WTC11 (cell line): ENCODE measurements around the gene RUSC2. TPM values are rescaled to one million over a fixed set of nuclear protein-coding genes. Genes with fewer than 3 reads are reported as not detected.
"Not testable (repeated sequence)": the region's sequence is repeated elsewhere in the genome, so short reads cannot be mapped to it uniquely, and the experiment has no call there.

Source experiments
- ATAC-seq: fragments of 200-7000 bp; cut with Tn5 transposase; 2 replicates; pipeline ENCODE4 v1.10.0; 2021; ENCODE audit warnings: mild to moderate bottlenecking, moderate library complexity
- CTCF ChIA-PET: fragments of 300-600 bp; sonication (Branson Sonifier 250); formaldehyde crosslinking; loops from one replicate; lab custom pipeline; 2021; ENCODE audit warnings: antibody characterized with exemption; lab: Charles Lee
- POLR2A ChIA-PET: fragments of 350-600 bp; sonication (Branson Sonifier 250); formaldehyde crosslinking; loops from one replicate; lab custom pipeline; 2021; ENCODE audit warnings: antibody characterized with exemption; lab: Charles Lee
- DNase-seq: peaks from one replicate; pipeline ENCODE4 v3.0.0; 2021; ENCODE audit warnings: low spot score
- H3K27ac Mint-ChIP-seq: 2 replicates; pipeline ENCODE4 v1.8.0; 2021; ENCODE audit warnings: mixed read lengths
- H3K27me3 Mint-ChIP-seq: 2 replicates; pipeline ENCODE4 v1.8.0; 2021; ENCODE audit warnings: low read depth, mild to moderate bottlenecking, moderate library complexity, mixed read lengths
- H3K36me3 Mint-ChIP-seq: 2 replicates; pipeline ENCODE4 v1.8.0; 2021; ENCODE audit warnings: mixed read lengths
- H3K4me1 Mint-ChIP-seq: 2 replicates; pipeline ENCODE4 v1.8.0; 2022; ENCODE audit warnings: mixed read lengths
- H3K4me3 Mint-ChIP-seq: 2 replicates; pipeline ENCODE4 v1.8.0; 2021; ENCODE audit warnings: mild to moderate bottlenecking, moderate library complexity, mixed read lengths
- H3K9me3 Mint-ChIP-seq: 2 replicates; pipeline ENCODE4 v1.8.0; 2021; ENCODE audit warnings: mixed read lengths
- IRF2 ChIP-seq: sonication (generic); formaldehyde crosslinking; IDR thresholded peaks from 2 replicates; pipeline ENCODE4 v1.8.0; 2022; ENCODE audit warnings: low read depth, missing genetic modification reagents, borderline replicate concordance
- JAZF1 ChIP-seq: fragments of 250-450 bp; sonication (Bioruptor Pico); IDR thresholded peaks from 2 replicates; pipeline ENCODE4 v1.9.0; 2021; ENCODE audit warnings: moderate library complexity, mild to moderate bottlenecking, inconsistent platforms
- NR2C2 ChIP-seq: sonication (generic); formaldehyde crosslinking; IDR thresholded peaks from 2 replicates; pipeline ENCODE4 v1.8.0; 2022; ENCODE audit warnings: mild to moderate bottlenecking, missing genetic modification reagents
- SMAD4 ChIP-seq: sonication (generic); formaldehyde crosslinking; IDR thresholded peaks from 2 replicates; pipeline ENCODE4 v1.8.0; 2022; ENCODE audit warnings: mild to moderate bottlenecking, missing genetic modification reagents
- total RNA-seq: library from RNA; stranded (reverse); gene quantifications from 3 replicates; pipeline ENCODE4 v1.2.3, GENCODE V29; 2021
- TF ChIP-seq, protein P1 (sequence below): sonication (generic); formaldehyde crosslinking; IDR thresholded peaks from 2 replicates; pipeline ENCODE4 v1.8.1; 2022; ENCODE audit warnings: low read depth, missing genetic modification reagents, borderline replicate concordance
- TF ChIP-seq, protein P2 (sequence below): sonication (generic); formaldehyde crosslinking; IDR thresholded peaks from 2 replicates; pipeline ENCODE4 v1.8.1; 2023; ENCODE audit warnings: mild to moderate bottlenecking, missing genetic modification reagents
- TF ChIP-seq, protein P3 (sequence below): fragments of 200-600 bp; IDR thresholded peaks from 2 replicates; pipeline ENCODE4 v1.8.0; 2022; ENCODE audit warnings: antibody characterized with exemption
- TF ChIP-seq, protein P4 (sequence below): fragments of 250-450 bp; sonication (Bioruptor Pico); conservative IDR thresholded peaks from 2 replicates; pipeline ENCODE4 v1.9.0; 2021; ENCODE audit warnings: mild to moderate bottlenecking
- TF ChIP-seq, protein P5 (sequence below): sonication (generic); formaldehyde crosslinking; IDR thresholded peaks from 2 replicates; pipeline ENCODE4 v1.8.0; 2022; ENCODE audit warnings: missing genetic modification reagents

RUSC2 gene
- total RNA-seq, 1 experiment from 2014 or later = 9.4 TPM

DNA sequence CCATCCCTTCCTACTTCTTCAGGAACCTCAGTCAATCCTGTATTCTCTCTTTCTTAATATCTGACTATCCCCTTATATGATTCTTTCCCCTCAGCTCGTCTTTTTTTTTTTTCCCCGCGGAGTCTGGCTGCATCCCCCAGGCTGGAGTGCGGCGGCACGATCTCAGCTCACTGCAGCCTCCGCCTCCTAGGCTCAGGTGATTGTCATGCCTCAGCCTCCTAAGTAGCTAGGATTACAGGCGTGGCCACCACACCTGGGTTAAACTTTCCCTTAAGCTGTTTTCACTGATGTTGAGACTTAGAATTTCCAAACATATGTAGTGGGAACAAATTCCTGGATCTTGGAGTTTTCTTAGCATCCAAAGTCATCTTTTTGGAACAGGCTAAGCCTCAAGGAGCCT, 13.3 kb upstream of the RUSC2 start:
- no peak for TF ChIP-seq SMAD4 (CRISPR knock-in tag)
- no peak for TF ChIP-seq NR2C2 (CRISPR knock-in tag)
- TF ChIP-seq JAZF1 (CRISPR knock-in tag) = no peak
- TF ChIP-seq, protein P1, sequence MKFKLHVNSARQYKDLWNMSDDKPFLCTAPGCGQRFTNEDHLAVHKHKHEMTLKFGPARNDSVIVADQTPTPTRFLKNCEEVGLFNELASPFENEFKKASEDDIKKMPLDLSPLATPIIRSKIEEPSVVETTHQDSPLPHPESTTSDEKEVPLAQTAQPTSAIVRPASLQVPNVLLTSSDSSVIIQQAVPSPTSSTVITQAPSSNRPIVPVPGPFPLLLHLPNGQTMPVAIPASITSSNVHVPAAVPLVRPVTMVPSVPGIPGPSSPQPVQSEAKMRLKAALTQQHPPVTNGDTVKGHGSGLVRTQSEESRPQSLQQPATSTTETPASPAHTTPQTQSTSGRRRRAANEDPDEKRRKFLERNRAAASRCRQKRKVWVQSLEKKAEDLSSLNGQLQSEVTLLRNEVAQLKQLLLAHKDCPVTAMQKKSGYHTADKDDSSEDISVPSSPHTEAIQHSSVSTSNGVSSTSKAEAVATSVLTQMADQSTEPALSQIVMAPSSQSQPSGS = no peak
- TF ChIP-seq, protein P2, sequence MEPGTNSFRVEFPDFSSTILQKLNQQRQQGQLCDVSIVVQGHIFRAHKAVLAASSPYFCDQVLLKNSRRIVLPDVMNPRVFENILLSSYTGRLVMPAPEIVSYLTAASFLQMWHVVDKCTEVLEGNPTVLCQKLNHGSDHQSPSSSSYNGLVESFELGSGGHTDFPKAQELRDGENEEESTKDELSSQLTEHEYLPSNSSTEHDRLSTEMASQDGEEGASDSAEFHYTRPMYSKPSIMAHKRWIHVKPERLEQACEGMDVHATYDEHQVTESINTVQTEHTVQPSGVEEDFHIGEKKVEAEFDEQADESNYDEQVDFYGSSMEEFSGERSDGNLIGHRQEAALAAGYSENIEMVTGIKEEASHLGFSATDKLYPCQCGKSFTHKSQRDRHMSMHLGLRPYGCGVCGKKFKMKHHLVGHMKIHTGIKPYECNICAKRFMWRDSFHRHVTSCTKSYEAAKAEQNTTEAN (CRISPR knock-in tag) = no peak
- Mint-ChIP-seq H3K36me3 (no peaks in the 10 kb centered on the region), H3K27ac (no peak overlapping the region), H3K4me1 (0 out of 2 replicates have a peak, but pooled peaks cover 3% of the 10 kb centered on the region), H3K27me3 (peaks cover 12% of the 10 kb centered on the region), H3K9me3 (no peaks in the 10 kb centered on the region), H3K4me3 (no peak overlapping the region)
- DNase-seq = no peak
- ChIA-PET CTCF (interaction anchor here (0.6 to 4.8 kb wide), 9 partner anchors 13 to 577 kb away, joined by 3 to 44 read pairs (median 5); partner anchors contain the start of gene RUSC2), POLR2A (no interaction called here)
- ATAC-seq = no peak

DNA sequence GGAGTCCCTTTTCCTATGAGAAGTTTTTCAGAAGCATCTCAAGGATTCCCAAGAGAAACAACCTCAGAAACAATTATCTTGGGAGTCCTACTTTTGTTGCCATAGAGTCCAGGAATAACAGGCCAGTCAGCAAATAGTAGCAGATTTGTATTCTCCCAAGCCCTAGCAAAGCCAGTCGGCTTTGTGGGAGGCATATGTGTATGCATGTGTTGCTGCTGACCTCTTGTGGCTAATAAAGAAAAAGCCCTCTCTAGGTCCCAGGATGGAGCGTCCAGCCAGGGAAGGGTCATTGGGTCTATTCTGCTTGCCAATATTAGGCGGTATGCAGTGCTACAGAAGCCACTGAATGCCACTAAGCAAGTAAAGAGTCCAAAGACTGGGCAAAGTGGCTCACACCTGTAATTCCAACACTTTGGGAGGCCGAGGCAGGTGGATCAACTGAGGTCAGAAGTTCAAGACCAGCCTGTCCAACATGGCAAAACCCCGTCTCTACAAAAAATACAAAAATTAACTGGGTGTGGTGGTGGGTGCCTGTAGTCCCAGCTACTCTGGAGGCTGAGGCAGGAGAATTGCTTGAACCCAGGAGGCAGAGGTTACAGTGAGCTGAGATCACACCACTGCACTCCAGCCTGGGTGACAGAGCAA, 12.6 kb upstream of the RUSC2 start:
- TF ChIP-seq, protein P3, sequence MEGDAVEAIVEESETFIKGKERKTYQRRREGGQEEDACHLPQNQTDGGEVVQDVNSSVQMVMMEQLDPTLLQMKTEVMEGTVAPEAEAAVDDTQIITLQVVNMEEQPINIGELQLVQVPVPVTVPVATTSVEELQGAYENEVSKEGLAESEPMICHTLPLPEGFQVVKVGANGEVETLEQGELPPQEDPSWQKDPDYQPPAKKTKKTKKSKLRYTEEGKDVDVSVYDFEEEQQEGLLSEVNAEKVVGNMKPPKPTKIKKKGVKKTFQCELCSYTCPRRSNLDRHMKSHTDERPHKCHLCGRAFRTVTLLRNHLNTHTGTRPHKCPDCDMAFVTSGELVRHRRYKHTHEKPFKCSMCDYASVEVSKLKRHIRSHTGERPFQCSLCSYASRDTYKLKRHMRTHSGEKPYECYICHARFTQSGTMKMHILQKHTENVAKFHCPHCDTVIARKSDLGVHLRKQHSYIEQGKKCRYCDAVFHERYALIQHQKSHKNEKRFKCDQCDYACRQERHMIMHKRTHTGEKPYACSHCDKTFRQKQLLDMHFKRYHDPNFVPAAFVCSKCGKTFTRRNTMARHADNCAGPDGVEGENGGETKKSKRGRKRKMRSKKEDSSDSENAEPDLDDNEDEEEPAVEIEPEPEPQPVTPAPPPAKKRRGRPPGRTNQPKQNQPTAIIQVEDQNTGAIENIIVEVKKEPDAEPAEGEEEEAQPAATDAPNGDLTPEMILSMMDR = peak; percentile 50; the same call in 1 of the 2 replicates
- ATAC-seq (peak; percentile 92), DNase-seq (peak; percentile 53)
- H3K9me3 Mint-ChIP-seq, H3K27ac Mint-ChIP-seq, H3K36me3 Mint-ChIP-seq, POLR2A ChIA-PET, H3K4me3 Mint-ChIP-seq, H3K4me1 Mint-ChIP-seq: not testable (repeated sequence)
- peaks cover 12% of the 10 kb centered on the region for H3K27me3 Mint-ChIP-seq
- CTCF ChIA-PET = interaction anchor here (0.6 to 4.8 kb wide), 9 partner anchors 13 to 681 kb away, joined by 3 to 44 read pairs (median 5); partner anchors contain the start of genes ATOSB, FANCG and RUSC2

DNA sequence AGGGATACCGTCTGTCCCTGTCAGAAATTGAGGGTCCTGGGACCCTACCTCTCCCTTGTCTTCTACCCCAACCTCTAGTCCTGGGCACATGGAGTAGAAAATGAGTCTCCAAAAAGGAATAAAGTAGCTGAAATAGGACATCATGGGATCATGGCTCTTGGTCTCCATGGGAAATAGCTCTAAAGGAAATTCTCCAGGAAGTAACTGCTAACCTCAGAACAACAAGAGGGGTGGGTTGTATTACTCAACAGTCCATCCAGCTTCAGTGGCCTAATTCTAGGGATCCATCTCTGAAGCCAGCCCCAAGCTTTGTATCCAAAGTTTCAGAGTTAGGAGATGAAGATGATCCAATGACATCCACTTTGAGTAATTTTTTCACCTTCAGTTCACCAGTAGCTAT, 11.0 kb upstream of the RUSC2 start:
- ChIA-PET POLR2A (no interaction called here), CTCF (interaction anchor here (0.8 to 4.8 kb wide), 5 partner anchors 63 to 399 kb away, joined by 3 to 44 read pairs (median 3); partner anchors contain the start of genes ATOSB and FANCG)
- no peaks in the 10 kb centered on the region for H3K36me3 Mint-ChIP-seq

More for the DNA sequence above, 11.0 kb upstream of the RUSC2 start:
- Mint-ChIP-seq H3K9me3 (no peaks in the 10 kb centered on the region), H3K27me3 (peaks cover 12% of the 10 kb centered on the region), H3K4me1 (0 out of 2 replicates have a peak, but pooled peaks cover 3% of the 10 kb centered on the region), H3K27ac (no peak overlapping the region), H3K4me3 (no peak overlapping the region)
- TF ChIP-seq, protein P4, sequence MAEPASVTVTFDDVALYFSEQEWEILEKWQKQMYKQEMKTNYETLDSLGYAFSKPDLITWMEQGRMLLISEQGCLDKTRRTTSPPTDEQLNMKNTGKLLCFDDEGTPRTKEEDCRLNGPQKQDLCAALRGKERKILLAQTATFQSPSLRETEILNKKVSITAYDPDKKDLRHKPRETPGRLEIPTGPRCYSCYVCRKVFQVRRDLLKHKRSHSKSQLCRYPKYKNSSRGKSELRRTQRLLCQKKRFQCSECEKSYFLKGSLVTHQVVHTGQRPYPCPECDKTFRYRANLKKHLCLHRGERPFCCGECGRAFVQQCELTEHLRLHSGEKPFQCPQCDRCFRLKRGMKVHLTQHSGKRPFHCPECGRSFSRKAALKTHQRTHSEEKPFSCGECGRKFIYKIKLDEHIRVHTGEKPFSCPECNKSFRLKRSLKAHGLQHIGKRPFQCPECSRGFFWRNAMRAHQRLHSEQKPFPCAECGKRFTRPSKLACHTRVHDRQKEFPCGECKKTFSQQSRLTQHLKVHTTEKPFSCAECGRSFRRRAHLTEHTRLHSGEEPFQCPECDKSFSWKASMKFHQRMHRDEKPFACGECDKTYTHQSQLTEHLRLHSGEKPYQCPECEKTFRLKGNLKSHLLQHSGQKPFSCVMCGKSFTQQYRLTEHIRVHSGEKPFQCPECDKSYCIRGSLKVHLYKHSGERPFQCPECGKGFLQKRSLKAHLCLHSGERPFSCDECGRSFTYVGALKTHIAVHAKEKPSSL = no peak
- TF ChIP-seq, protein P5, sequence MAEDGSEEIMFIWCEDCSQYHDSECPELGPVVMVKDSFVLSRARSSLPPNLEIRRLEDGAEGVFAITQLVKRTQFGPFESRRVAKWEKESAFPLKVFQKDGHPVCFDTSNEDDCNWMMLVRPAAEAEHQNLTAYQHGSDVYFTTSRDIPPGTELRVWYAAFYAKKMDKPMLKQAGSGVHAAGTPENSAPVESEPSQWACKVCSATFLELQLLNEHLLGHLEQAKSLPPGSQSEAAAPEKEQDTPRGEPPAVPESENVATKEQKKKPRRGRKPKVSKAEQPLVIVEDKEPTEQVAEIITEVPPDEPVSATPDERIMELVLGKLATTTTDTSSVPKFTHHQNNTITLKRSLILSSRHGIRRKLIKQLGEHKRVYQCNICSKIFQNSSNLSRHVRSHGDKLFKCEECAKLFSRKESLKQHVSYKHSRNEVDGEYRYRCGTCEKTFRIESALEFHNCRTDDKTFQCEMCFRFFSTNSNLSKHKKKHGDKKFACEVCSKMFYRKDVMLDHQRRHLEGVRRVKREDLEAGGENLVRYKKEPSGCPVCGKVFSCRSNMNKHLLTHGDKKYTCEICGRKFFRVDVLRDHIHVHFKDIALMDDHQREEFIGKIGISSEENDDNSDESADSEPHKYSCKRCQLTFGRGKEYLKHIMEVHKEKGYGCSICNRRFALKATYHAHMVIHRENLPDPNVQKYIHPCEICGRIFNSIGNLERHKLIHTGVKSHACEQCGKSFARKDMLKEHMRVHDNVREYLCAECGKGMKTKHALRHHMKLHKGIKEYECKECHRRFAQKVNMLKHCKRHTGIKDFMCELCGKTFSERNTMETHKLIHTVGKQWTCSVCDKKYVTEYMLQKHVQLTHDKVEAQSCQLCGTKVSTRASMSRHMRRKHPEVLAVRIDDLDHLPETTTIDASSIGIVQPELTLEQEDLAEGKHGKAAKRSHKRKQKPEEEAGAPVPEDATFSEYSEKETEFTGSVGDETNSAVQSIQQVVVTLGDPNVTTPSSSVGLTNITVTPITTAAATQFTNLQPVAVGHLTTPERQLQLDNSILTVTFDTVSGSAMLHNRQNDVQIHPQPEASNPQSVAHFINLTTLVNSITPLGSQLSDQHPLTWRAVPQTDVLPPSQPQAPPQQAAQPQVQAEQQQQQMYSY (CRISPR knock-in tag) = no peak
- TF ChIP-seq IRF2 = no peak
- no peak for ATAC-seq
- DNase-seq = no peak
